NCI-H524 treated with DMSO at 0.1 percent for 48 hours (cell line): ENCODE data around the gene TP53BP1.
"Not testable (repeated sequence)": the region's sequence is repeated elsewhere in the genome, so short reads cannot be mapped to it uniquely, and the experiment has no call there.

ENCODE experiments used
- DNase-seq: peaks from one replicate; lab custom pipeline; 2025; lab: John Stamatoyannopoulos, UW

The TP53BP1 gene

DNA sequence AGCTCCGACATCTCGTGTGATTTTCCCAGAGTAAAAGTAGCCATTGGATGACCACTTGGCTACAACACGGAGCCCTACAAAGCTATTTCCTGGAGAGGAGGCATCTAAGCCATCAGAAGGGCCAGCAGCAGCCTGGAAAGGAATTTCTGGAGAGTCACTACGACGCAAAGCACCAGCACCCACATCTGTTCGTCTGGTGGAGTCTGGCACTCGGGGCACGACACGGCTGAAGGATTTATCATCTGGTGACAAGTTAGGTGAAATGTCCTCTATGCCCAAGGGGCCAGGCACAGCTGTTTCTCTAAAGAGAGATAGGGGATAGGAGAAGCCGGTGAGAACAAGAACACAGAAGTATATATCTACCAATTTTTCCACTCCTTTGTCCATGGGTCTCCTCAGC, 72.5 kb downstream of the TP53BP1 start:
- no peak for DNase-seq

DNA sequence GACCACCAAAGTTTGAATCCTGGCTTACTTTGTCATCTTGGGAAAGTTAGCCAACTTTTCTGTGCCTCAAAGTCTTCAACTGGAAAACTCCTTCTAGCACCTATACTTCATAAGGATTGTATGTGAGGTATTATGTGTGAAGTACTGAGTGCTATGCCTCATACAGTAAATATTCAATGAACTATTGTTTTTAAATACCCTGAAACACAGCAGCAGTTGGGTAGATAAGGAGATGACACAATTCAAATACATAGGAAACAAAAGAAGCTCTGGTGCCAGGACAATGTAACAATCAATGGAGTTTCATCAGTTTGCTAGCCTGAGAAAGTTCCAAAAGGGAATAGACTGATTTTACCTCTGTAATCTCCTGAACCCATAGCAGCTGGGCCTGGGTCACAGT, 78.8 kb downstream of the TP53BP1 start:
- no peak for DNase-seq

DNA sequence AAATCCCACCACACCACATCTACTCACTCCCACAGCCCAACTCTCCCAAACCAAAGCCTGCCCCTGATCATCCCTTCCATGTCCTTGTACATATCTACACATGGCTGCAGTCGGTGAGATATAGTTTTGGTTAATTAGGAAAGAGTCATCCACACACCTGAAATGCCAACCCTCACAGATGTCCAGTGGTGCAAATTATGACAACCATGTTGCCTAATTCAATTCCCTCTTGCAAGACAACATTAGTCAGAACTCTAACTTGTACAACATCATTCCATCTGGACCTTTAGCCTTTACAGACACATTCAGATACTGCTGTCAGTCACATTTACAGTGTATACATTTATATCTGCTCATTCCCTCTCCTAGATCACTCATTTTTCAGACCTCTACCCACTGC, 80.9 kb downstream of the TP53BP1 start:
- no peak for DNase-seq

DNA sequence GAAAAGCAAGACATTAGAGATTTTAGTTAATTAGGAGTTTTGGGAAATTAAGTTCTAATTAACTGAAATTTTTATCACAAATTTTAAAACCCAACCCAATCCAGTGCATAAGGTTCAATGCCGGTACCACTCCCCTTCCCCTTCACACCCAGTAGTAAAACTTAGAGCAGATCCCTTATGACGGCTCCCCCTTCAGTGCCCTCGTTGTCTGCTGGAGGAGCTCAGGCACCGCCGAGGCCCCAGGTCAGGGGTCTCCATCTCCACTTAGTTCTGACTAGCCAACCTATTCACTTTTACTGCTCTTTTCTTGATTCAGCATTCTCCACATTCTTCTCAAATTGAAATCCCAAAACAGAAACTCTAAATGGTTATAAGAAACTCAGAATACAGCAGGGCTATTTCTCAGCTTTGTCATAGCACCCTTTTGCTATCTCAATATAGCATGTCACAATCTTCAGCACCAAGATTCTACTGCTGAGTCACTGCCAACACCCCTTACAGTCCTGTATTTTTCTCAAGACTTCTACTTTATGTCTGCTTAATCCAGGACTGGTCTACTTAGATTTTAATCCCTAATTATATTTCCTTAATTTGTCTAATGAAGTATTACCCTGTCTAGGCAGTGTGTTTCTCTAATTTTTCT, 82.3 kb downstream of the TP53BP1 start:
- DNase-seq: no peak

DNA sequence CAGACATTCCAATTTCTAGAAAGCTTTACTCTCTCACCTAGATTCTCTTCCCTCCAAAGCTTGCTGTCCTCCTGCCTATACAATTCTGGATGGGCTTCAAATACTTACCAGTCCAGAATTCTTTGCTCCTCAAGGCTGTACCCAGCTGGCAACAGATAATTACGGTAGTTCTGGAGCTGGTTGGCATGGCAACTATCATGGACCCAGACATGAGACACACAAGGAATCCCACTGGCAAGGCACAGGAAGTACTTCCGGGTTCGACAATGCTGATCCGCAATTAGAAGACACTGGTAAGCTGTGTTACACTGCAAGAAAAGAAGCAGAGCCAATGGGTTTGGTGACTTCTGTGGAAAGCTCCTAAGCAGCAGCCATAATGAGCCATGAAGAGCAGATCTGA, 84.2 kb downstream of the TP53BP1 start:
- DNase-seq: no peak

DNA sequence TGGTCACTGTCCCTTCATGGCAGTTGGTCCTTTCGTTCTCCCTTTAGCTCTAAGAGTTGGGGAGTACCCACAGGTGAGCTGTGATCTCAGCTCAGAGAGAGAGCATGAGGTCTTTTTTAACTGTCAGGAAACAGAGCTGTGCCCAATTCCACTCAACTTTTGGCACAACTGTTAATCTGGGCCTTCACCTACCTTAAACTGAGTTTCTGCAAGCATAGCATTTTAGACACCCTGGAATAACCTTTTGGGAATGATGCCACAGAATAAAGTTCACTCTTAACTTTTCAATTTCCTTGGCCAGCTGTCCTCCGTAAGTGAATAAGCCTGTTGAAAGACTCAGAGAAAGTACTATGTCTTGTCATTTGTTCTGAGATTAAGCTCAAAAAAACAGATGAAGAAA, 86.1 kb downstream of the TP53BP1 start:
- DNase-seq: no peak

DNA sequence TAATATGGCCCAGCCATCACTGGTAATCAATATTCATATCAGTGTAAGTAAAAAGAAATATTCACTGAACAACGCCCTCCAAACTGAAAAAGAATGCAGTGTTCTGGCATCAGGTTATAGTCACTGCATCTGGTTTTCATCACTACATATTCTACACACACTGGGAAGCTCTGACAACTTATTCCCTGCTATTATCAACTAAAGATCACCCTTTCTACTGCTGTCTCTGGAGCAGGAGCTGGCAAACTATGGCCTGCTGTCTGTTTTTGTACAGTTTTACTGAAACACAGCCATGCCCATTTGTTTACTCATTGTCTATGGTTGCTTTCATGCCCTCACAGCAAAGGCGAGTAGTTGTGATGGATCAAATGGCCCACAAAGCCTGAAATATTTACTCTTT, 86.8 kb downstream of the TP53BP1 start:
- DNase-seq: no peak

DNA sequence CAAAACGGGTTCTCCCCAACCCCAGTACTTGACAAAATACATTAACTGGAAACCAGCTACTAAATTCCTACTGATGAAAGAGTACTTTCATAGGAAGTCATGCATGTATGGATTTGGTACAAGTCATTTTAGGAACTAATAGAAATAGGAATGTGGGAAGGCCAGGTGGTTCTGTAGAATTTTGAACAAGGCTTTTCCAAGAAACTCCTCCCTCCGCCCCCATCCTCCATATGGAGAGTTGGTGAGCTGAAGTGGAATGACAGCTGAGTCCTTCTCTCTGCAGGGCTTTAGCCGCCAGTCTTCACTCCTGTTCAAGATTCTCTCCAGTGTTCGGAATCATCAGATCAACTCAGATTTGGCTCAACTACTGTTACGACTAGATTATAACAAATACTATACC, 88.8 kb downstream of the TP53BP1 start:
- no peak for DNase-seq

DNA sequence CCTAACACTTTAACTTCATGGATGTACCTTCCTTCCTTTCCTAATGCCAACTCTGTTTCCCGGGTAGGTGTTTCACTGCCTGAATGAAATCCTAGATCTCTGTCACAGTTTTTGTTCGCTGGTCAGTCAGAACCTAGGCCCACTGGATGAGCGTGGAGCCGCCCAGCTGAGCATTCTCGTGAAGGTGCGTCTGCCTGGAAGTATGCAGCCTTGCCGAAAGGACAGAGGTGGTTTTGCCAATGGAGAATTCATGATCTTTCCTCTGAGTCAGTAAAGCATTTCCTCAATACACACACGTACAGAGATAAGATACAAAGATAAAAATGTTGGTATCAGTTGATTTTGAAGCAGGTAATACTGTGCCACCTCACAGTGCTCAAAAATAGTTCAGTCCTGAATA, 89.3 kb downstream of the TP53BP1 start:
- DNase-seq: no peak

DNA sequence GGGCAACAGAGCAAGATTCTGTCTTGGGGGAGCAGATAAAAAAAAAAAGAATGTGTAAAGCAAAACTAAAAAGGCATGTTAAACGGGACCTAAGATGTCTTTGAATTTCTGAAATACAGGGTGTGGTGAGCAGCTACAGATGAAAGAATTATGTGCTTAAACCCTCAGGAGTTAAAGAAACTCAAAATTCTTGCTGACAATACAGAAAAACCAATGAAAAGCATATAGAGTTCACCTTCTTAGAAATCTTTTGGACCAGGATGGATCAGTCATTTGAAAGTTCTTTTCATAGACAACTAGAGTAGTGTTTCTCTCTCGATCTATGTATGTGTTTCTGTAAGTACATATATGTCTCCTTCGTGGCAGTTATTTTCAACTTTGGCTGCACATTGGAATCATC, 90.7 kb downstream of the TP53BP1 start:
- DNase-seq: no peak

DNA sequence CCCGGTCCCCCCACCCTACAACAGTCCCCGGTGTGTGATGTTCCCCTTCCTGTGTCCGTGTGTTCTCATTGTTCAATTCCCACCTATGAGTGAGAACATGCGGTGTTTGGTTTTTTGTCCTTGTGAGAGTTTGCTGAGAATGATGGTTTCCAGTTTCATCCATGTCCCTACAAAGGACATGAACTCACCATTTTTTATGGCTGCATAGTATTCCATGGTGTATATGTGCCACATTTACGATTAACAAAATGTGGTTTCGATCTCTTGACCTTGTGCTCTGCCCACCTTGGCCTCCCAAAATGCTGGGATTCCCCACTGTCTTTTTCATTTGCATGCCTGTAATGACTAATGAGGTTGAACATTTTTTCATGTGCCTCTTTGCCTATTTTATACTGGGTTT, 99.4 kb downstream of the TP53BP1 start:
- not testable (repeated sequence) for DNase-seq

DNA sequence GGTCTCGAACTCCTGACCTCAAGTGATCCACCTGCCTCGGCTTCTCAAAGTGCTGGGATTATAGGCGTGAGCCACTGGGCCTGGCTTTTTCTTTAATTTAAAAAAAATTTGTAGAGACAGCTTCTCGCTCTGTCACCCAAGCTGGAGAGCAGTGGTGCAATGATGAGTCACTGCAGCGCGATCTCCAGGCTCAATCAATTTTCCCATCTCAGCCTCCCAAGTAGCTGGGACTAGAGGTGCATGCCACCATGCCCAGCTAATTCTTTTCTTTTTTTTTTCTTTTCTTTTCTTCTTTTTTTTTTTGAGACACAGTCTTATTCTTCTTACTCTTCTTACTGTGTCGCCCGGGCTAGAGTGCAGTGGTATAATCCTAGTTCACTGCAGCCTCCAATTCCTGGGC, 102.2 kb downstream of the TP53BP1 start:
- no peak for DNase-seq

DNA sequence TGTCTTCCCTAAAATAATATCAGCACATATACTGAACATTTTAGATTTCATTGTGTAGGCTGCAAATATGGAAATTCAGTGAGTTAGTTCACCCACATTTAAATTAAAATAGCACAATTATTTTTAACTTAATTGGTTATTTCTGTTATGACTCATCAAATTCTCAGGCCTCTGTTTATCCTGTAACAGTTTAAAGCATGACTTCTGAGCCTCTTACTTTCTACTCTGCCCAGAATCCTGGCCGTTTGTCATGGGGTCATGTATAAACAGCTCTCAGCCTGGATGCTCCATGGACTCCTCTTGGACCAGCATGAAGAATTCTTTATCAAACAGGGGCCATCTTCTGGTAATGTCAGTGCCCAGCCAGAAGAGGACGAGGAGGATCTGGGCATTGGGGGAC, 109.9 kb downstream of the TP53BP1 start:
- no peak for DNase-seq

DNA sequence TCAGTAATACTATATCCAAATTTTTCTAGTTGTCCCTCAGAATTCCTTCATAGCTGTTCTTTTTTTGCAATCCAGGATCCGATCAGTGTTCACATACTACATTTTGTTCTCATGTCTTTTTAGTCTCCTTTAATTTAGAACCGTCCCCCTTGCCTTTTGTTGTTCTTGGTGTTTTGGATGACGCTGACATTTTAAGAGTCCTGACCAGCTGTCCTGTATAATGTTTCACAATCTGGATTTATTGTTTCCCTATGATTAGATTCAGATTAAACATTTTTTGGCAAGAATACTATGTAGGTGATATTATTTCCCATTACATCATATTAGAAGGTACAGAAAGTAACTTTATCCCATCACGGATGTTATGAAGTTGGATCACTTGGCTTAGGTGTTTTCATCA, 110.6 kb downstream of the TP53BP1 start:
- DNase-seq: no peak

DNA sequence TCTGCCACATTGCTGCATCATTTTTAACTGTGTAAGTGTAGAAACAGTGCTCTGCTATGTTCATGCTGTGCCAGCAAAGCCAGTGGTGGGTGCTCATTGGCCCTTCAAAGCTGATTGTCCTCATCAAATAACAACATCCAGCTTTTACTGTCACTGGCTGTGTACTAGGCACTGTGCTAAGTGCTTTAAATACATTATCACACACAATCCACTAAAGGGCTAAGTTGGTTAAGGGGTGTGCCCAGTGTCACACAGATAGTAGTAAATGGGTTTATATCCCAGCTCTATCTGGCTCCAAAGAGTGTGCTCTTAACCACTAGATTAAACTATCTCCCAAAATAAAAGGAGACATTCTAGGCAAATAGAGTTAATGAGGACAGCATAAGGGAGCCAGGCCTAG, 114.4 kb downstream of the TP53BP1 start:
- no peak for DNase-seq

DNA sequence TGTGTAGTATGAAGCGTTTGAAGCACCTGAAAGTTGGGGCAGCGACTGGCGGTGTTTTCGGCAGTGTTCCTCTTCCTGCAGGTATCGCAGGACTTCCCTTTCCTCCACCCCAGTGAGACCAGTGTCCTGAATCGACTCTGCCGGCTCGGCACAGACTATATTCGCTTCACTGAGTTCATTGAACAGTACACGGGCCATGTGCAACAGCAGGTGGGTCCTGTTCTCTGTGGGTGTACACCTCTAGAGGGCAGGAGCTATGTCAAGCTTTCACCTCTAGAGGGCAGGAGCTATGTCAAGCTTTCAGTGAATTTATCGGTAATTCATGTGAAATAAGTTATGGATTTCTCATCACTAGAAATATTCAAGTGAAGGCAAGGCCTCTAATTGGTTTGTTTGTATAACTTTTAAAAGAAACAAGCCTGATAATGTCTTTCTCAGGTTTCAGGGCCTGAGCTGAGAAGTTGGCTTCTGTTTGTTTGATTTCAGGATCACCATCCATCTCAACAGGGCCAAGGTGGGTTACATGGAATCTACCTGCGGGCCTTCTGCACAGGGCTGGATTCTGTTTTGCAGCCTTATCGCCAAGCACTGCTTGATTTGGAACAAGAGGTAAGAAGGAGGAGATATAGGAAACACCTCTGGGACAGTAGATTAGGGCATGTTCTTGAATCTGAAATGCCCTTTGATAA, 116.8 kb downstream of the TP53BP1 start:
- peak; percentile 18 for DNase-seq

DNA sequence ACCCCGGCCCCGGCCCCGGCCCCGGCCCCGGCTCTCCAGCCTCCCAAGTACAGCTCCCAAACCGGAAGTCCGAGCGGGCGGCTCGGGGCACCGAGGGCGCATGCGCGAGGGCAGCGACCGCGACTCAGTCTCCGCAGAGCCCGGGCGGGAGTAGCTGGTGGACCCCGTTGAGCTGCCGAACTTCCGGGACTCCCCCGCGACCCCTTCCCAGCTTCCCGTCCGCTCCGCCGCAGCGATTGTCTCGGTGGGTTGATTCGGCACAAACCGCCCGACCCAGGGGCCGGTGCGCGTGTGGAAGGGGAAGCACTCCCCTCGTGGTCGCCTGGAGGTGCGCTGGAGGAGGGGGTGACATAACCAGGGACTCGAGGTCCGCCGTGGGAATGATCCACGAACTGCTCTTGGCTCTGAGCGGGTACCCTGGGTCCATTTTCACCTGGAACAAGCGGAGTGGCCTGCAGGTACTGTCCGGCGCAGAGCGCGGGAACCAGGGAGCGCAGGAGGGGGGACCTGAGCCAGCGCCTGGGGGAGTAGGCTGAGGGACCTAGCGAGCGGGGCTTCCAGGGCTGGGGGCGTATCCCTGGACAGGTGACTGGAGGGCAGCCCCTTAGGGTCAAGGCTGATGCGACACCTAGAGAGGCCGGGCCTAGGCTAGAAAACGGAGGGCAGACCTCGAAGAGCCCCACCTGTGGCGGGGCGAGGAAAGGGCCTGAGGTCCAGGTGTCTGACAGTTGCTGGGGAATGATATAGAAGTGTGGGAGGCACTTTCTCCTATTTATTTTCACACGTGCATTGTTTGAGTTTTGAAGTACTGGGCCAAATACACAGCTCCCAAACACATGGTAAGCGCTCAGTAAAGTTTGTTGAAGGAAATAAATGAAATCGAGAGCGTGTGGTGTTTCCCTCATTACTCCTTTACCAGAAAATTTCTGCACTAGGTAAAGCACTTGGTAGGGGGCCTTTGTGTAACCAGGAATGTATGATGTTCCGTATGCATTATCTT, 121.7 kb downstream of the TP53BP1 start, which contains the start of the genes TUBGCP4 and ZSCAN29:
TSS of gene TUBGCP4 (plus strand) at position 127 of the 1,000 bp plus-strand sequence. CDS start at position 381, 254 bp downstream.
TSS of gene ZSCAN29 (minus strand) at position 69 of the 1,000 bp plus-strand sequence. CDS start 1,130 bp downstream, outside the sequence.
- DNase-seq: peak; percentile 73

DNA sequence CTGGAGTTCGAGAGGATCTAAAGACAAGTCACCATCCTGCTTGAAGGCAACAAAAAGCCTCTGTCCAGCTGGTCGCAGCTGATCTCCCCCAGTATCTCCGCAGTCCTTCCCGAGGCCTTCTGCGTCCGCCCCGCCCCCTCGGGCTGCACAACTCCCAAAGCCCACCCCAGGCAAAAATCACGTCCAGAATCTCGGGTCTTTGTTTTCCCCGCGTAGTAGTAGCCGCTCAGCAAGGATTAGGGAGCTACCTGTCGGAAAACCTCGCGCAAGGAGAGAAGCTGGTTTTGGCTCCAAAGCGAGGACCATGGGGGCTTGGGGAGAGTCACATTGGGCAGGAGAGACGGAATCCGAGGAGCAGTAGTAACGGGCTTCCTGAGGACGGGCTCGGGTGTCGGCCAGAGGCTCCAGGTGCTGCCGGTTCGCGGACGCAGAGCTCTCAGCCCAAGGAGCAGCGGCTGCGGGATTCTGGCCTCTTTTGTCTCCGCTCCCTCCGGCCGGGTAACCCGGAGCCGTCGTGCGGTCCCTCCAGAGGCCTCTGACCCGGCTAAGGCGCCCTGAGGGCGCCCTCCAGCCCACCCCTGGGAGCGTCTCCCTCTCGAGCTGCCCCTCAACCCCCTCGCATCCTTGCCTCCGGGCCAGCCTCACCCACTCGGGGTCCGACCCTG, 122.5 kb downstream of the TP53BP1 start:
- DNase-seq: no peak

DNA sequence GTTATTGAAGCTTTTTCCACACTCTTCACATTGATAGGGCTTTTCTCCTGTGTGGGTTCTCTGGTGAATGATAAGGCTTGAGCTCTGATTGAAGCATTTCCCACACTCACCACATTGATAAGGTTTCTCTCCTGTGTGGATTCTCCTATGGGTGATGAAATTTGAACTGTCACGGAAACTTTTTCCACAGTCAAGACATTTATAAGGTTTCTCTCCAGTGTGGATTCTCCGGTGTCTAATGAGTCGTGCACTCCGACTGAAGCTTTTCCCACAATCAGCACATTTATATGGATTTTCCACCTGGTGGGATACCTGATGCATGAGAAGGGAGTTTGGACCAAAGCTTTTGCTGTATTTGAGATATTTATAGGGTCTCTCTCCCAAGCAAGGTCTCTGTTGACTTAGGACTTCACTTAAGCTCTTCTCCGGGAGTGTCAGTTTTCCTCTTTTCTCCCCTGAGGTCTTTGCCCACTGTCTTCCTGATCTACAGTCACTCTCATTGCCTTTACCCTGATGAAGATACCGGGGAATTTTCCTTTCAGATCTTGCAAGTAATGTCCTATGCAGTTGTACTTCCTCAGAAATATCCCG, 131.5 kb downstream of the TP53BP1 start:
- no peak for DNase-seq

DNA sequence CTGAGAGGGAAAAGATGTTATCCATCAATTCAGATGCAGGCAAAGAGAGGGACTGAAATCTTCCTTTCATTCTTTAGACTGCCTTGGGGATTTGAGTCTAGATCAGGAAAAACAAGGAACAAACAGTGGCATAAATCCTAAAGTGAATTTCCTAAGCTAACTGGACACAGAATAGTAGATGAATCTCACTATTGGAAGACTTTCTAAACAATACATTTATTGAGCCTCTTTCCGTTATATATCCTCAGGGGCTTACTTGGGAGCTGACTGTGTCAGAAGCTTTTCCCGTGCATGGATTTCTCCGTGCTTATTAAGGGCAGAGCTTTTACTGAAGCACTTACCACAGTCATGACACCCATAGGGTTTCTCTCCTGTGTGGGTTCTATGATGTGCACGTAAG, 132.1 kb downstream of the TP53BP1 start:
- DNase-seq: no peak
